Forelimb muscle (tissue), 1 donor: Measurements from ENCODE around the gene RABGAP1. TPM values are rescaled to one million over a fixed set of nuclear protein-coding genes. Genes with fewer than 3 reads are reported as not detected.
A peak's percentile ranks its signal among the peaks of the same experiment; 100 is the strongest.
"Not testable (repeated sequence)": the region's sequence is repeated elsewhere in the genome, so short reads cannot be mapped to it uniquely, and the experiment has no call there.

ENCODE experiments used
- DNase-seq: peaks from one replicate; pipeline ENCODE4 v3.0.0-alpha.2; 2013; ENCODE audit warnings: low read depth
- polyA plus RNA-seq: library from polyadenylated mRNA; unstranded; fragments of 120-200 nt; gene quantifications from one replicate; pipeline ENCODE4 v1.2.1, GENCODE V29; 2013; ENCODE audit not compliant: insufficient read length

The RABGAP1 gene
- polyA plus RNA-seq: 34.3 TPM

GRCh38 chr9:122940749-122941581, at the start of gene RABGAP1:
Gene RABGAP1, plus strand, starts transcription at chr9:122941020. Its CDS starts 16,040 bp downstream, at chr9:122957060.
- DNase-seq: peak; percentile 96

- DNase-seq: no peak
Observed at GRCh38 chr9:122897969-122898368, 42.9 kb upstream of the RABGAP1 start.

GRCh38 chr9:122900791-122901190, 40.0 kb upstream of the RABGAP1 start:
- DNase-seq: no peak

GRCh38 chr9:122904466-122904822, 36.4 kb upstream of the RABGAP1 start:
- no peak for DNase-seq

- peak; percentile 100 for DNase-seq
Observed at GRCh38 chr9:122904823-122905710, 35.8 kb upstream of the RABGAP1 start, which contains the start of gene RC3H2. Gene RC3H2, minus strand, starts transcription at chr9:122905359. Its CDS starts 7,850 bp downstream, at chr9:122897509.

GRCh38 chr9:122906122-122906521, 34.7 kb upstream of the RABGAP1 start:
- DNase-seq: not testable (repeated sequence)

- no peak for DNase-seq
Observed at GRCh38 chr9:122912671-122912963, 28.2 kb upstream of the RABGAP1 start.

GRCh38 chr9:122912964-122913673, 27.7 kb upstream of the RABGAP1 start, which contains the start of gene ZBTB6:
Gene ZBTB6, minus strand, starts transcription at chr9:122913323. Its CDS starts 1,251 bp downstream, at chr9:122912072.
- DNase-seq: peak; percentile 58

- DNase-seq: no peak
Observed at GRCh38 chr9:122918310-122918709, 22.5 kb upstream of the RABGAP1 start.

- no peak for DNase-seq
Observed at GRCh38 chr9:122922713-122923112, 18.1 kb upstream of the RABGAP1 start.

- no peak for DNase-seq
Observed at GRCh38 chr9:122923947-122924346, 16.9 kb upstream of the RABGAP1 start.

GRCh38 chr9:122929796-122930354, 10.9 kb upstream of the RABGAP1 start:
- no peak for DNase-seq

GRCh38 chr9:122930541-122931225, 10.1 kb upstream of the RABGAP1 start:
- no peak for DNase-seq

GRCh38 chr9:122931226-122932121, 9.3 kb upstream of the RABGAP1 start, which contains the start of gene ZBTB26:
Gene ZBTB26, minus strand, starts transcription at chr9:122931512. Its CDS starts 11,578 bp downstream, at chr9:122919934.
- DNase-seq: peak; percentile 72

- no peak for DNase-seq
Observed at GRCh38 chr9:122936464-122936863, 4.4 kb upstream of the RABGAP1 start.

- DNase-seq: no peak
Observed at GRCh38 chr9:122936883-122937282, 3.9 kb upstream of the RABGAP1 start.

GRCh38 chr9:122939601-122940000, 1.2 kb upstream of the RABGAP1 start:
- DNase-seq: no peak

GRCh38 chr9:122940454-122940748, 419 bp upstream of the RABGAP1 start:
- no peak for DNase-seq

- DNase-seq: no peak
Observed at GRCh38 chr9:122941582-122942234, 888 bp downstream of the RABGAP1 start.
